Activated naive CD8-positive, alpha-beta T cell treated with anti-CD3 and anti-CD28 coated beads for 36 hours (primary cell): Measurements from ENCODE around the gene ARFRP1. TPM values are rescaled to one million over a fixed set of nuclear protein-coding genes. Genes with fewer than 3 reads are reported as not detected.

Source experiments
- DNase-seq: peaks from one replicate; pipeline ENCODE4 v3.0.0; 2021
- H3K27ac Mint-ChIP-seq: one replicate; pipeline ENCODE4 v1.8.0; 2022; ENCODE audit warnings: mild to moderate bottlenecking, moderate library complexity, mixed read lengths
- H3K27me3 Mint-ChIP-seq: one replicate; pipeline ENCODE4 v1.8.0; 2022; ENCODE audit warnings: mild to moderate bottlenecking, mixed read lengths
- H3K36me3 Mint-ChIP-seq: one replicate; pipeline ENCODE4 v1.8.0; 2021; ENCODE audit warnings: mild to moderate bottlenecking, mixed read lengths
- H3K4me1 Mint-ChIP-seq: one replicate; pipeline ENCODE4 v1.8.0; 2021; ENCODE audit warnings: mixed read lengths
- H3K4me3 Mint-ChIP-seq: one replicate; pipeline ENCODE4 v1.8.0; 2022; ENCODE audit warnings: mild to moderate bottlenecking, moderate library complexity, mixed read lengths
- H3K9me3 Mint-ChIP-seq: one replicate; pipeline ENCODE4 v1.8.0; 2022; ENCODE audit warnings: mixed read lengths
- total RNA-seq, 2 experiments: library from RNA; stranded (reverse); gene quantifications; one replicate each; pipeline ENCODE4 v1.2.3, GENCODE V29; 2021

Gene ARFRP1
- total RNA-seq = 10 to 100 TPM; 49.5 to 50.1 TPM

- peak within 1 kb of the TSS; percentile 89 for H3K4me3 Mint-ChIP-seq
- H3K27ac Mint-ChIP-seq = peak within 1 kb of the TSS; percentile 79
- peak; percentile 92 for DNase-seq
- peaks cover 30% of the 10 kb centered on the region for H3K4me1 Mint-ChIP-seq
- no peaks in the 10 kb centered on the region for H3K9me3 Mint-ChIP-seq
- peaks cover 51% of the 10 kb centered on the region for H3K36me3 Mint-ChIP-seq
- H3K27me3 Mint-ChIP-seq = no peaks in the 10 kb centered on the region
Observed at GRCh38 chr20:63707558-63708300, at the start of gene ARFRP1, which contains the start of gene ZGPAT. Gene ARFRP1, minus strand, starts transcription at chr20:63707976. Its CDS starts 885 bp downstream, at chr20:63707091. Gene ZGPAT, plus strand, starts transcription at chr20:63708039. Its CDS starts 542 bp downstream, at chr20:63708581.

GRCh38 chr20:63756648-63756991 lies 48.8 kb upstream of the ARFRP1 start:
- no peak for DNase-seq
- Mint-ChIP-seq H3K4me3 (no peak overlapping the region), H3K4me1 (peaks cover 5% of the 10 kb centered on the region), H3K27ac (no peak overlapping the region), H3K9me3 (no peaks in the 10 kb centered on the region), H3K27me3 (no peaks in the 10 kb centered on the region), H3K36me3 (no peaks in the 10 kb centered on the region)

- Mint-ChIP-seq H3K36me3 (no peaks in the 10 kb centered on the region), H3K27me3 (no peaks in the 10 kb centered on the region), H3K27ac (no peak overlapping the region), H3K4me3 (no peak overlapping the region), H3K4me1 (peaks cover 9% of the 10 kb centered on the region), H3K9me3 (no peaks in the 10 kb centered on the region)
- no peak for DNase-seq
Observed at GRCh38 chr20:63755933-63756647, 48.3 kb upstream of the ARFRP1 start.

GRCh38 chr20:63754008-63754407 lies 46.2 kb upstream of the ARFRP1 start:
- H3K27me3 Mint-ChIP-seq = no peaks in the 10 kb centered on the region
- peaks cover 17% of the 10 kb centered on the region for H3K4me1 Mint-ChIP-seq
- no peak for DNase-seq
- H3K9me3 Mint-ChIP-seq = no peaks in the 10 kb centered on the region
- H3K4me3 Mint-ChIP-seq = no peak overlapping the region
- no peaks in the 10 kb centered on the region for H3K36me3 Mint-ChIP-seq
- no peak overlapping the region for H3K27ac Mint-ChIP-seq

- Mint-ChIP-seq H3K36me3 (no peaks in the 10 kb centered on the region), H3K4me1 (peaks cover 19% of the 10 kb centered on the region), H3K27me3 (no peaks in the 10 kb centered on the region), H3K9me3 (no peaks in the 10 kb centered on the region), H3K4me3 (no peak overlapping the region), H3K27ac (no peak overlapping the region)
- DNase-seq = no peak
Observed at GRCh38 chr20:63753381-63753780, 45.6 kb upstream of the ARFRP1 start.

GRCh38 chr20:63752411-63753101 lies 44.8 kb upstream of the ARFRP1 start:
- no peaks in the 10 kb centered on the region for H3K36me3 Mint-ChIP-seq
- H3K27me3 Mint-ChIP-seq = no peaks in the 10 kb centered on the region
- peaks cover 19% of the 10 kb centered on the region for H3K4me1 Mint-ChIP-seq
- no peaks in the 10 kb centered on the region for H3K9me3 Mint-ChIP-seq
- H3K4me3 Mint-ChIP-seq = no peak overlapping the region
- no peak overlapping the region for H3K27ac Mint-ChIP-seq
- no peak for DNase-seq

GRCh38 chr20:63751471-63752271 lies 43.9 kb upstream of the ARFRP1 start:
- peak overlapping the region; percentile 84 for H3K27ac Mint-ChIP-seq
- DNase-seq = no peak
- H3K9me3 Mint-ChIP-seq = no peaks in the 10 kb centered on the region
- no peaks in the 10 kb centered on the region for H3K36me3 Mint-ChIP-seq
- H3K4me3 Mint-ChIP-seq = peak overlapping the region; percentile 56
- no peaks in the 10 kb centered on the region for H3K27me3 Mint-ChIP-seq
- H3K4me1 Mint-ChIP-seq = peaks cover 17% of the 10 kb centered on the region

- Mint-ChIP-seq H3K36me3 (no peaks in the 10 kb centered on the region), H3K9me3 (no peaks in the 10 kb centered on the region), H3K4me1 (peaks cover 14% of the 10 kb centered on the region), H3K4me3 (peak overlapping the region; percentile 56), H3K27ac (peak overlapping the region; percentile 84), H3K27me3 (no peaks in the 10 kb centered on the region)
- peak; percentile 56 for DNase-seq
Observed at GRCh38 chr20:63750807-63751470, 43.2 kb upstream of the ARFRP1 start.

- no peak for DNase-seq
- H3K36me3 Mint-ChIP-seq = no peaks in the 10 kb centered on the region
- no peaks in the 10 kb centered on the region for H3K27me3 Mint-ChIP-seq
- H3K9me3 Mint-ChIP-seq = no peaks in the 10 kb centered on the region
- H3K4me3 Mint-ChIP-seq = no peak overlapping the region
- no peak overlapping the region for H3K27ac Mint-ChIP-seq
- peaks cover 14% of the 10 kb centered on the region for H3K4me1 Mint-ChIP-seq
Observed at GRCh38 chr20:63749597-63750508, 42.1 kb upstream of the ARFRP1 start.

- no peaks in the 10 kb centered on the region for H3K36me3 Mint-ChIP-seq
- no peak overlapping the region for H3K27ac Mint-ChIP-seq
- DNase-seq = no peak
- H3K4me1 Mint-ChIP-seq = peaks cover 14% of the 10 kb centered on the region
- H3K4me3 Mint-ChIP-seq = no peak overlapping the region
- no peaks in the 10 kb centered on the region for H3K27me3 Mint-ChIP-seq
- no peaks in the 10 kb centered on the region for H3K9me3 Mint-ChIP-seq
Observed at GRCh38 chr20:63748934-63749270, 41.1 kb upstream of the ARFRP1 start.

- H3K36me3 Mint-ChIP-seq = no peaks in the 10 kb centered on the region
- H3K4me1 Mint-ChIP-seq = peaks cover 14% of the 10 kb centered on the region
- no peak overlapping the region for H3K4me3 Mint-ChIP-seq
- no peaks in the 10 kb centered on the region for H3K9me3 Mint-ChIP-seq
- no peak for DNase-seq
- no peak overlapping the region for H3K27ac Mint-ChIP-seq
- H3K27me3 Mint-ChIP-seq = no peaks in the 10 kb centered on the region
Observed at GRCh38 chr20:63748070-63748933, 40.5 kb upstream of the ARFRP1 start.

GRCh38 chr20:63747622-63748069 lies 39.9 kb upstream of the ARFRP1 start:
- no peak overlapping the region for H3K4me3 Mint-ChIP-seq
- no peaks in the 10 kb centered on the region for H3K9me3 Mint-ChIP-seq
- DNase-seq = no peak
- H3K27ac Mint-ChIP-seq = no peak overlapping the region
- no peaks in the 10 kb centered on the region for H3K27me3 Mint-ChIP-seq
- peaks cover 14% of the 10 kb centered on the region for H3K4me1 Mint-ChIP-seq
- H3K36me3 Mint-ChIP-seq = no peaks in the 10 kb centered on the region
